ENCODE results near the gene HSBP1L1.

HSBP1L1 gene

DNA sequence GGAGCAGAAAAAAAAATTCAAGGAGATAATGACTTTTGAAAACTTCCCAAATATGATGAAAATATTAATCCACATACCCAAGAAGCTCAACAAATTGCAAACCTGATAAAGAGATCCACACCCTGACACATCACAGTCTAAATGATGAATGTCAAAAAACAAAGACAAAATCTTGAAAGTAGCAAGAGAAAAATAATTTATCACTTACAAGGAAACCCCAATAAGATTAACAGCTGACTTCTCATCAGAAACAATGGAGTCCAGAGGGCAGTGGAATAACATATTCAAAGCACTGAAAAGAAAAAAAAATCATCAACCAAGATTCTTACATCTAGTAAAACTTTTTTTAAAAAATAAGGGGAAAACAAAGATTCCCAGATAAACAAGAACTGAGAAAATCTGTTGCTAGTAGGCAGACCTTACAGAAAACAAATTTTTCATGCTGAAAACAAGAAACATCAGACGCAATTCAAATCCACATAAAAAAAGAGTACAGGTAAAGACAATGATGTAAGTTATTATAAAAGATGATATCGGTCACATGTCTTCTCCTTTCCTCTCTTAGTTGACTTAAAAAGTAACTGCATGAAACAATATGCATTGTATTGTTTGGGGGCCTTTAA is 34.3 kb upstream of the HSBP1L1 start:
- DNase-seq = no peak

DNA sequence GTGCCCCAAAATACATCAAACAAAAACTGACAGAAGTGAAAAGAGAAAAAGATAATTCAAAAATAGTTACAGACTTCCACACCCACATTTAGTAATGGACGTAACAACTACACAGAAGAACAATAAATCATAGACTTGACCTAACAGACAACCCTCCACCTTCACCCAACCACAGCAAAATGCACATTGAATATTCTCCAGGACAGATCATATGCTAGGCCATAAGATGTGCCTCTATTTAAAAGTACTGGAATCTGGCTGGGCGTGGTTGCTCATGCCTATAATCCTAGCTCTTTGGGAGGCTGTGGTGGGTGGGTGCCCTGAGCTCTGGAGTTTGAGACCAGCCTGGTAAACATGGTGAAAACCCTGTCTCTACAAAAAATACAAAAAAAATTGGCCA is 33.0 kb upstream of the HSBP1L1 start:
- no peak for DNase-seq

DNA sequence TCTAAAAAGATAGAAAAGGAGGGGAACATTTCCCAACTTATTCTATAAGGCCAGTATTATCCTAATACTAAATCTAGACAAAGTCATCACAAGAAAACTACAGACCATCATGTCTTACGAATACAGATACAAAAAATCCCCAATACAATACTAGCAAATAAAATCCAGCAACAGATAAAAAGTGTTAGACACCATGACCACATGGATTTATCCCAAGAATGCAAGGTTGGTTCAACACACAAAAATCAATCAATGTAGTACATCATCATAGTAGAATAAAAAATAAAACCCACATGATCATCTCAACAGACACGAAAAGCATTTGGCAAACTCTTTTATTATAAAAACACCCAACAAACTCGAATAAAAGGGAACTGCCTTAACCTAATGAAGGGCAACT is 31.5 kb upstream of the HSBP1L1 start:
- no peak for DNase-seq

DNA sequence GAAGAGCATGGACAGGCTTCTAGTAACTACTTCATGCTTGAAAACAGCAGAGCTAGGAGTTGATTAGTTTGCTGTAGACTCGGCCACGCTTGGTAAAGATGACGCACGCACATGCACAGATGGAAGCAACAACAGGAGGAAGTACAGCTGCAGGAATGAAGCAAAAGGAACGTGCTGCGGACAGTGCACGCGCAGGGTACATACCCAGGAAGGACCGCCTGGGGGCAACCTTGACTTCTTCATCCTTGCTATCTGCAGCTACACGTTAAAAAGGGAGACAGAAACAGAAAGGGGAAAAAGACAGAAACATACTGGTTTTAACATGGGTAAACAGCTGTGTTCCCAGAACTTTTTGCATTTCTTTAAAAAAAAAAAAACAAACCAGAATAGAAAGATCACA is 30.7 kb upstream of the HSBP1L1 start:
- no peak for DNase-seq

DNA sequence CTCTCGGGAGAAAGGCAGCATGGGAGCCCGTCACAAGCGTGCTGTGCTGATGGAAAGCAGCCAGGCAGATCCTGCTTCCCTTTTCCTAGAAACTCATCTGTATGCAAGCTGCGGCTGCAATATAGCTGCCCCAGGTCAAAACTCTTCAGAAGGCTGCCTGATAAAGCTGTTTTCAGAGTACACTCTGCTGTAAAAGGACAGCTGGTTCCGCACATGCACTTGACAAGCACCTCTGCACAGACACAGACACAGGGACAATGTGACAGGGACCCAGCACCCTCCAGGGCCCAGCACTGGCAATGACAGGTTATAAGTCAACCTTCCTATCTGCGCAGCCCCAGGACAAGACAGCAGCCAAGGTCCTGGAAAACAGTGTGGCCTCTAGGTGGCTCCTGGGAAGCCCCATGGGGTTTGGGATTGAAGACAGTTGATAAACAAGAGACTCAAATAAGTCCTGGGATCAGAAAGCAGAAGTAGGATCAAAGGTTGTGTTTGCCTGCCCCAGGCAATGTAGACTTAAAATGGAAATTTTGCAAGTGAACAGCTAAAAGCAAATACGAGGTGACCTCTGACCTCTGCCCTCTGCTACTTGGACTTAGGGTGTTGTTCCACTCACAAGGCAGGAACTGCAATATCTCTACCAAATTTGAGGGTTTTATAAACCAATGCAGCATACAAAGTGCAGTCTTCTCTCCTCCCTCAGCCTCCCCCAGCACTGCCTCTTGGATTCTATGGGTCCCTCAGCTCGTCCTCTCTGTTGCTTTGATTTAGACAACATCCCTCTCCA is 29.9 kb upstream of the HSBP1L1 start:
- no peak for DNase-seq

DNA sequence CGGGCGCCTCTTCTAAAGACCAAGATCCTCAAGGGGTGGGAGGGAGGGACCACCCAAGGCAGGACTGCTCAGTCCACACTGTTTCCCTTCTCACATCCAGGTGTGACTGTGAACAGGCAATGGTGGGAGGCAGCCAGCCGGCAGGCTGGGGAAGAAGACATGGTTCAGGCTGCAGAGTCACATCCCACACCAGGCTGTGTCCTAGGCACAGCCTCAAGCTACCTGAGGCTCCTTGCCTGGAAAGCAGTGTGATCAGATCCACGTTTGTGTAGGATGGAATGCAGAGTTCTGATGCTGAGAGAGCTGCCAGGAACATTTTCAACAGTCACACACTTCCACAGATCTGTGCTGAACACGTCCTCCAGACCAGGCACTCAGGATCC is 29.4 kb upstream of the HSBP1L1 start:
- DNase-seq = no peak

DNA sequence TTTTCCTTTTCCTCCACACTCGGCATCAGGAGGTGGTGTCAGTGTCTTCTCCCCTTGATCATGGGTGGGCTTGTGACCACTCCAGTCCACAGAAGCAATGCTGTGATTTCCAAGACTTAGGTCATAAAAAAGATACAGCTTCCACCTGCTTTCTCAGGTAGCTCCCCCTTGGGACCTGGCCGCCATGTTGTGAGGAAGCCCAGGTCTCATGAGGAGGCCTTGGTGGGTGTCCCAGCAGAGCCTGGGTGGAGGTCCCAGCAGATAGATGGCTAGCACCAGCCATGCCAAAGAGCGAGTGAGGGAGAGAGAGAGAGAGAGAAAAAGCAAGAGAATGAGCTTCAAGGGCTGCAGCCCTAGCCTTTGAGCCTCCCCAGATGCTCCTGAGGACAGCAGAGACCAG is 28.9 kb upstream of the HSBP1L1 start:
- DNase-seq = no peak

DNA sequence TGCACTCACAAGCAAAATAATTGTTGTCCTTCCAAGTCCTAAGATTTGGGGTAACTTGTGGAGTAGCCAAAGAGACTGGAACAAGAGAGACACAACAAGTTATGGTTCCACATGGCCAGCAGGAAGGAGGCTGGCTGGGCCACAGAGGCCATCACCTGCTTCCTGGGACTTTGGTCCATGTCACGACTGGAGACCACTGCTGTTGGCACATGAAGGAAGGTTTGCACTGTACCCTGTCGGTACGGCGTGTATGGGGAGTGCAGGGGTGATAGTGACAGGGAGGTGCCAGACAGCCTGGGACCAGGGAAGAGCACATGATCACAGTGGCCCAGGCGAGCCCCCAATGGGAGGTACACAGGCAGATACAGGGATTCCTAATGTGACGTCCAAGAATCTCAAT is 28.5 kb upstream of the HSBP1L1 start:
- no peak for DNase-seq

DNA sequence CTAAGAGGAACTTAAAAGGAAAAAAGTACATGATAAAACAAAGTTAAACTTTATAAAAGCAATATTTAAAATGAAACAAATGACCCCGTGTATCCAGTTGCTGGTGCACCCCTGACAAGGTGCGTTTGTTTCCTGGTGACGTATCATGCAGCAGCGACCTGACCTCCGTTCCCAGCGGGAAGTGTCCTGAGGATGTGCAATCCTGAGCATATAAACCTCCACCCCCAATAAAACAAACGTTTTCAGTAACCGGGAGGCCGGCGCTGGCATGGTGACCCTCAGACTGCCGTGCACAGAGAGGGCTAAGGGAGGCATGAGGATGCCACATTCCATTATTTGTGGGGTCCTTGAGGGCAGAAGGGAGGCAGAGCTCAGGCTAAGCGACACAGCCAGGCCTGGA is 27.8 kb upstream of the HSBP1L1 start:
- no peak for DNase-seq

DNA sequence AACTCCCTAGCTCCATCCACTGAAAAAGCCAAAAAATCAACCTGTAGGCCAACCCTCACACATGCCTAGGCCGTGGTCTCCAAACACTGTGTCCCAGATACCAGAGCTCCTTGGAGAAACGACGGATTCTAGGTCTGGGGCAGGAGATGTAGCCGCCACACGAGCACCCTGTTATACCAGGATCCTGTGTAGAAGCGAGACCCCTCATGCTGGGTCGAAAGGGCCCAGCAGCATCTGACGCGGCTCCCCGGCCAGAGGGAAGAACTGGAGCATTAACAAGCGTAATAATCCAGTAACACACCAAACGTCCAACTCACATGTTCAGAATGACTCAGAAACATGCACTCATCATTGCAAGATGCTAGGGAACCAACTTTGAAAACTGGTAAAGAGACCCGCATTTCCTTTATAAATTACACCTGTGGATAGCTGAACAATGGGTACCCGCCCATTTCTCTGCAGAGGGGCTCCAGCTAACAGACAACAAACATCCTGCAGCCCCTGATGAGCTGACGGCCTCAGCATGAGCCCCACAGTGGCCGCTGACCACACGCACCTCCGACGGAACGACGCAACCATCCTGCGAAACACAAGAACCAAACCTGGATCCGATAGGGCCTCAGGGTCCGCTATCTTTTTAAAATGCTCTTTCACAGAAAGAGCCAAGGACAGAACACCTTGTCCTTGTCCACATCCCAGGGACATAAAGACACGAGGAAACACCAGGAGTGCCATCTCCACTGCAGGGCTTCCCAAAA is 27.2 kb upstream of the HSBP1L1 start:
- no peak for DNase-seq

DNA sequence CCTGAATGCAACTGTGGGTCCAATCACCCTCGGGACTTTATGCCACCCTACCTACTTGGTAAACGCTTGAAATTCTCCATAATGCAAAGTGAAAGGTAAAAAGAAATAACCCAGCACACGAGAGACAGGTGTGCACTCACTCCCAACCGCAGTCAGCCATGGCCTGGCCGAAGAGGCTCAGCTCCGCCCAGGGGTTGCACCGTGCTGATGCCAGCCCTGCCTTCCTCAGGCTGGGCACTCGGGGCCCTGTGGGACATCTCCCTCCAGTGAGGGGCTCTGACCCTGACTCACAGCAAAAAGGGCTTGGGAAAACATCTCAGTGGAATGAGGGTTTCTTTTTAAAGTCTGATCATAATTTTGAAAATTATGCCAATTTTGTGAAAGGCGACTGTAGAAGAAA is 26.2 kb upstream of the HSBP1L1 start:
- DNase-seq = no peak

DNA sequence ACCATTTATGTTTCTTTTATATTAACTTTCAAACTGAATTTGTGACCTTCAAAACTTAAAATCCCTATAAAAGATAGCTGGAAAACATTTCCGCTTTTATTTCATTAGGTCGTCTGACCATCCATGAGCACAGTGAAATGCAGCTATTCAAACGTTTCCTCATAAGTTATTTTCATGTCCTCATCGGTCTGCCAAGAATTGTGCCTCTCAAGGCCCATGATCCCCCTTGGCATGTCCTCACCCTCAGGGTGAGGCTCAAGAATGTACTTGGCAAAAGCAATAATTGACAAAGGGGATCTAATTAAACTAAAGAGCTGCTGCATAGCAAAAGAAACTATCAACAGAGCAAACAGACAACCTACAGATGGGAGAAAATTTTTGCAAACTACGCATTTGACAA is 25.3 kb upstream of the HSBP1L1 start:
- DNase-seq = no peak

DNA sequence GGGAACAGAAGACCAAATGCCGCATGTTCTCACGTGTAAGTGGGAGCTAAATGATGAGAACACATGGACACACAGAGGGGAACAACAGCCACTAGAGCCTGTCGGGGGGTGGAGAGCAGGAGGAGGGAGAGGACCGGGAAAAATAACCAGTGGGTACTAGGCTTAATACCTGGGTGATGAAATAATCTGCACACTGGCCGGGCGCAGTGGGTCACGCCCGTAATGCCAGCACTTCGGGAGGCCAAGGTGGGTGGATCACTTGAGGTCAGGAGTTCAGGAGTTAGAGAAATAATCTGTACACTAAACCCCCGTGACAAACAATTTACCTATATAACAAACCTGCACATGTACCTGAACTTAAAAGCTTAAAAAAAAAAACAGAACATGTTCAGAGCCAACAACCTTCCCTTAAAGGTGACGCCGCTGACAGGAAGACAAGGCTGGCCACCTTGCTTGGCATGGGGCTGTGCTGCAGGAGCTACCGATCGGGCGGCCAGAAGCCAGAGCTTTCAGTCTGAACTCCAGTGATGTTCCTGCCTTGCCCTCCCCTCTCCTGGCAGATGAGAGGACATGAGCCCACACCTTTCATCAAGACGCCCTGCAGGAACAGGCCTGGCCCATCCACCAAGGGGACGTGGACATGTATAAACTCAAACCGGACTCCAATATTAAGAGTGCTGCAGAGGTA is 24.2 kb upstream of the HSBP1L1 start:
- DNase-seq = no peak

DNA sequence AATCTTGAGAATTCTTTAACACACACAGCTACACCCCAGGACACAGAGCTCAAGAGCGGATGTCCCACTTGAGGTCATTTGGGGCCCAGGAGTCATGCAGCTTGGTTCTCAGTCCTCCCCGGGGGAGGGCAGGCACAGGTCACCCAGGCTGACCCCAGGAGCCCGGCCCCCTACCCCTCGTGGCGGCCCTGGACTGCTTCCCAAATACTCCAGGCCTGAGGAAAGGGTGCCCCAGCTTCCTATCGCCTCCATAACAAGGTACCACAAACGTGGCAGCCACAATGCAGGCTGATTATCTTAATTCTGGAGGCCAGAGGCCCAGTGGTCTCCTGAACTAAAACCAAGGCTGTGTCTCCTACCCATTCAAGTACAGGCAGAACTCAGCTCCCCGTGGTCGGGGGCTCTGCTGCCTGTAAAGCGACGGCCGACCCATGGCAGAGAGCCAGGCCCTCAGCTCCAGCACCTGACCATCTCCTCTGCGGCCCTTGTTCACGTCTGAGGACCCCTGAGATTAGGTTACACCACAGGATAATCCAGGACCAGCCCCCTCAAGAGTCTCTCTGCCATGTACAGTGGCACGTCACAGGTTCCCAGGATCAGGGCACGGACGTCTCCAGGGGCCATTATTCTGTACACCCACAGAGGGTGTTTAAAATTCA is 23.5 kb upstream of the HSBP1L1 start:
- no peak for DNase-seq

DNA sequence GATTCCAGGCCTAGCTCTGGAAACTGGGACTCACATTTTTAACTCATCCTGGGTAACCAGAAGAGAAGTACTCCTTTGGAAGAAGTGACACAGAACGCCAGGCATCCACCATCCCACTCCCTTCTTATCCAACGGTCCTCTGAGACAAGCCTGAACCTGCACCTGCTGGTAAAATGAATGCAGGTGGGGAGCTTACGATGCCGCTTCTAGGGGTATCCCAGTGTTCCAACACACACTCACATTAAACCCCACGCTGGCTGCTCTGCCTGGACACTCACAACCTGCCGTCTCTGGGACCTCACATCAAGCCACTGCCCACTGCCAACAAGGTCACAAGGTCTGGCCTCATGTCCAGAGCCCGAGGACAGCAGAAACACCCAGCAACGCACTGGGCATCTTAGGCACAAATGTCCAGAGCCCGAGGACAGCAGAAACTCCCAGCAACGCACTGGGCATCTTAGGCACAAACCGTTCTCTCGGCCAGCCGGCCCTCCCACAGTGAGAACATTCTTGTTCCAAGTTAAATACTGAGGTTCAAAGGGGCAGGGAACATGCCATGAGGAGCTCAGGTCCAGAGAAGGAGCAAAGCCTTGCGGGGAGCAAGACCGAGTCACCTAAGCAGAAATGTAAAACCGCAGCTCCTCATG is 22.8 kb upstream of the HSBP1L1 start:
- DNase-seq = no peak

DNA sequence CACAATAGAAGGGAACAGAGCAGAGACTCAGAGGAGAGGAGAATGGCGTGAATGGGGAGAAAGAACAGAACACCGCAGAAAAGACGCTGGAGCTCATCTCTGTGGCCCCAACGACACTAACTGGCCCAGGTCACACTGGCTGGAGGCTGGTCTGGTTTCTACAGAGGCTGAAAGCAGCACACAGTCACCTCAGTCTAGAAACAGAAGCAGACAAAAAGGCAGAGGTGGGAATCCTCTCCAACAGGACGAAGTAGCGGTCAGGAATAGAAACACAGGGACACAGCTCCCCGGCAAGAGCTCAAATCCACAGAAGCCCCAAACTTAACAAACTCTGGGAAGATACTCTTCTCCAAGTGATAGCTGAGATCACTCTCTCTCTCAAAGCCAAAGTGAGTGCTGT is 22.2 kb upstream of the HSBP1L1 start:
- DNase-seq = no peak

DNA sequence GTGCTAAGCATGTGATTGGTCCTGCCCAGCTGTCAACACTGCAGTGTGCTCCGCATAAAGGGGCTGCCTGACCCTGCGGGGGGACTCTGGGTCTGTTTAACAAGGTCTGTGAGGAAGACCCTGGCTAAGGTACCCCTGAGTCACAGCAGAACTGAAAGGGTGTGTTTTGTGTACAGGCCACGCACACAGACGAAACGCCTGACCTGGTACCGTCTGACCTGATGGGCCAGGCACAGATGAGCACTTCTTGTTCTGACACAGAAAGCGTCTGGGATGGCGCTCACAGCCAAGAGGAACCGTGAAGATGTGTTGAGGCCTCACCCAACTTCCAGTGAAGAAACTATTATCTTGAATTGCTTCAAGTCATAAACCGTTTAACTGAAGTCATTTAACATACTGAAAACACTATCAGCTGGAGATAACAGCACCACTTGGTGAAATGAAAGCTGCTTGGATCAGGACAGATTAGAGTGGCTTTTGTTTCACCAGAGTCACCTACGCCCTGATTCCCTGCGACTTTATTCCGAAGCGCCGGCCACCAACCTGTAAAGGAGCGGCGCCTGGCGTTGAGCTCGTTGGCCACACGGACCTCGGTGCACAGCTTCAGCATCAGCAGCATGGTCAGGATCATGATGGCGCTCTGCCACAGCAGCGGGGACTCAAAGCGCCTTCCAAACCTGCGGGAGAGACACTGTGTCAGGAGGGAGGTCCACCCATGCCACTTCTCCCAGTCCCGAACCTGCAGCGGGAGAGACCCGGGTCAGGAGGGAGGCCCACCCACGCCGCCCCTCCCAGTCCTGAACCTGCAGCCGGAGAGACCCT is 21.4 kb upstream of the HSBP1L1 start:
- DNase-seq = no peak

DNA sequence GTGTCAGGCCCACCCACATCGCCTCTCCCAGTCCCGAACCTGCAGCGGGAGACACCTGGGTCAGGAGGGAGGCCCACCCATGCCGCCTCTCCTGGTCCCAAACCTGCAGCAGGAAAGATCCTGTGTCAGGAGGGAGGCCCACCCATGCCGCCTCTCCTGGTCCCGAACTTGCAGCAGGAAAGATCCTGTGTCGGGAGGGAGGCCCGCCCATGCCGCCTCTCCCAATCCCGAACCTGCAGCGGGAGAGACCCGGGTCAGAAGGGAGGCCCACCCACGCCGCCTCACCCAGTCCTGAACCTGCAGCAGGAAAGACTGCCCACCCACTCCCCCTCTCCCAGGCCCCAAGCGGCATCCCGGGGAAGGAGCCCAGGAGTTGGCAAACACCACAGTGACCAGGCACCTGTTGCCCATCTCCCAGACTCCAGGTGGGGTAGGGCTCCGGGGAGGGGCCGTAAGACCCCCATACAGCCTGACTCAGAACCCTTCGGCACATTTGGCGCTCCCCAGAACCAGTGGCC is 20.8 kb upstream of the HSBP1L1 start:
- DNase-seq = no peak

DNA sequence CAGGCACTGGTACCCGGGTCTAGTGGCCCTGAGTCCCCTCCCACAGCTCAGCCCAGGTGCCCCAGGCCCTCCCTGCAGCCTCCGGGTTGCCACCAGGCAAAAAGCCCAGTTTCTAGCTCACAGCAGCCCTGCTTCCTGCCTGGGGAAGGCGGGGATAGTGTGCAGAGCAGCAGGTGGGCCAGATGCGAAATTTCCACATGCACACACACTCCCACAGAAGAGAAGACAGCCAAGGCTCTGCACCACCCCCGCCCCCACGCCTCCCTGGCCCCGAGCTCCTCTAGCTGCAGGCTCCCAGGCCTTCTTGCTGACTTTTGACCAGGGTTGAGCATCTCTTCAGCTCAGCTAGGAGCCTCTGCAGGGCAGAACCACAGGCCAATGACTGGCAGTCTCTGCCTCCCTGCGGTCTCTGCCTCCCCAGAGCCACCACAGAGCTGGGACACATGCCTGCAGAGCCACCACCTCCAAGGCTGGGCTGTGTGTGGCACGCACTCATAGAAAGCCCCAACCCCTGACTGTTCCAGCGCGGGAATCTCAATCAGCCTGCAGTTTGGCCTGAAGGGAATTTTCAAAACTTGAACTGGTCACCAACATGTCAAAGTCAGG is 20.2 kb upstream of the HSBP1L1 start:
- DNase-seq = no peak

DNA sequence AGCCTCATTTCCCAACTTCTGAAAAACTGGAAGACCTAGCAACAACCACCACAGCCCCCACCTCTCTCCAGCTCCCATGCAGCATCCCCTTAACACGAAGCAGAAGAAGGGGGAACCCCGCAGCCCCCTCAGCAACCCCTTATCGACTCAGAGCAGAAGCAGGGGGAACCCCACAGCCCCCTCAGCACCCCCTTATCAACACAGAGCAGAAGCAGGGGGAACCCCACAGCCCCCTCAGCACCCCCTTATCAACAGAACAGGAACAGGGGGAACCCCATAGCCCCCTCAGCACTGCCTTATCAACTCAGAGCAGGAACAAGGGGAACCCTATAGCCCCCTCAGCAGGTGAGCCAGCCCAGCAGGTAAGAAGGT is 19.7 kb upstream of the HSBP1L1 start:
- no peak for DNase-seq

Measured in left hindlimb (tissue), 1 donor.